HG02763 (cell line): Measurements from ENCODE around the gene LYRM9.
"Not testable (repeated sequence)": the region's sequence is repeated elsewhere in the genome, so short reads cannot be mapped to it uniquely, and the experiment has no call there.

Source experiments
- ATAC-seq: cut with Tn5 transposase; IDR thresholded peaks from one replicate; pipeline ENCODE4 v1.9.1; 2021; ENCODE audit warnings: mild to moderate bottlenecking, moderate library complexity; ENCODE audit not compliant: unreplicated experiment

LYRM9 gene

GRCh38 chr17:27906623-27907022 lies 13.5 kb upstream of the LYRM9 start:
- no peak for ATAC-seq

- no peak for ATAC-seq
Measured at GRCh38 chr17:27906226-27906580, 13.0 kb upstream of the LYRM9 start.

- ATAC-seq = no peak
Measured at GRCh38 chr17:27905447-27906225, 12.5 kb upstream of the LYRM9 start.

- ATAC-seq = no peak
Measured at GRCh38 chr17:27904534-27905446, 11.6 kb upstream of the LYRM9 start.

GRCh38 chr17:27904114-27904513 lies 10.9 kb upstream of the LYRM9 start:
- ATAC-seq = no peak

DNA sequence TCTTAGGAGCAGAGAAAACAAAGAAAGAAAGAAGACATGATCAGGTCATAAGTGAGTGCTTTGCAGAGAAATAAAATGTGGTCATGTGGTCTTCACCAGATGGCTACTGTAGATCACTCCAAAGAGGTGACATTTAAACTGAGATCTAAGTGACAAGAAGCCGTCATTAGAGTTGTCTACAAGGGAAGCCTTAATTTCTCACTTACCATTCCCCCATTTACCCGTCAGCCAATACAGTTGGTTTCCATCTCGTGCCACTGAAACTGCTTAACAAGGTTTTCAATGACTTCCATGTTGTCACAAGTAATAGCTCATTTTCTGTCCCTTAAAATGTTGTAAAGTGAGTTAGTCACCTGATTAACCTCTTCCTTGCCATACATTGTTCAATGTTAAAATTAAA lies 6.4 kb upstream of the LYRM9 start:
- no peak for ATAC-seq

GRCh38 chr17:27898096-27898495 lies 4.9 kb upstream of the LYRM9 start:
- ATAC-seq = no peak

DNA sequence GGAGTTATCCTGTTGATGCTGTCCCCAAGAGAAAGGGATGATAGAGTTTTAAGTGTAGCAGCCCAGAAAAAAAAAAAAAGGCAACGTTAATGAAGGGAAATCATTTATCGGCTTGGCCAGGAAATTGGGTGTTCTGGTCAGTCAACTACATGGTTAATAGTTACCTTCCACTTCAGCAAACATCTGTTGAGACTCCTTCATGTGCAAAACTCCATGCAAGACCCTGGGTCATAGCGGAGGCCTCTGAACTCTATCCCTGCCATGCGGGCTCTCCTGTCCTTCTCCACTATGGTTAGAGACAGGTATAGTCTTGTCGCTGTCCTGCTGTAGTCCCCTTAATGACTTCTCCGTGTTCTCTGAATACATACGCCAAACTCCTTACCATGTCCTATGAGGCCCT lies 3.5 kb upstream of the LYRM9 start:
- ATAC-seq = no peak

DNA sequence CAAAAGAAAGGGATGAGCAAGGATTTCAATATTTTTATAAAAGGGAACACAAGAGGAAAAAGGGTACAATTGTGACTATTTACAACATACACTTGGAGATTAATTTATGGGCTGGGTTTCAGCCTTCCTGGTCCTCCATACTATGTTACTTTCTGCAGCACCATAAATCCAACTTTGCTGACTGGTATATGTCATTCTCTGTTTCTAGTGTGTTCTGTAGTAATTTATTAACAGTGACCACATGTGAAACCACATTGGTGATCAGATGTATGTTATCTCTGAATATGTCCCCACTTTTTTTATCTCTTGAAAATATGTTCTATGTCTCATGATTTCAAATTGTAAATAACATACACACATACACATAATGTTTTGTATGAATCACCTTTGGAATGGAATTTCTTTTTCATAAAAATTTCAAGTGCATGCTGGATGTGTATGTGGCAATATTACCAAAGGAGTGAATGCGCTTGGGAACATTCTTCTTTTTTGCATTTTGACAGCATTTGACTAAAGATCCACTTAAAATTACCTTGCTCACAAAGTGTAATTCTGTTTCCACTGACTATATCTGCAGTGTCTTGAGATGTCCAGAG lies 2.9 kb upstream of the LYRM9 start:
- no peak for ATAC-seq

- no peak for ATAC-seq
Measured at GRCh38 chr17:27895123-27895895, 2.1 kb upstream of the LYRM9 start.

- no peak for ATAC-seq
Measured at GRCh38 chr17:27893841-27894503, 807 bp upstream of the LYRM9 start.

DNA sequence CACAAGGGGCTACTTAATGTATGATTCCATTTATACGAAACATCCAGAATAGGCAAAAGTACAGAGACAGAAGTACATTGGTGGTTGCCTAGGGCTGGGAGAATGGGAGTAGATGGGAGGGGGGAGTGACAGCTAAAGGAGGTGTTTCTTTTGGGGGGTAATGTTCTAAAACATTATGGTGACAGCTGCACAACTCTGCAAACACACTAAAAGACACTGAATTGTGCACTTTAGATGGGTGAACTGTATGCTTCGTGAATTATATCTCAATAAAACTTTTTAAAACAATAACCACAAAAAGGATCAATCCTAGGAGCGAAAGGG lies 661 bp downstream of the LYRM9 start:
- no peak for ATAC-seq

DNA sequence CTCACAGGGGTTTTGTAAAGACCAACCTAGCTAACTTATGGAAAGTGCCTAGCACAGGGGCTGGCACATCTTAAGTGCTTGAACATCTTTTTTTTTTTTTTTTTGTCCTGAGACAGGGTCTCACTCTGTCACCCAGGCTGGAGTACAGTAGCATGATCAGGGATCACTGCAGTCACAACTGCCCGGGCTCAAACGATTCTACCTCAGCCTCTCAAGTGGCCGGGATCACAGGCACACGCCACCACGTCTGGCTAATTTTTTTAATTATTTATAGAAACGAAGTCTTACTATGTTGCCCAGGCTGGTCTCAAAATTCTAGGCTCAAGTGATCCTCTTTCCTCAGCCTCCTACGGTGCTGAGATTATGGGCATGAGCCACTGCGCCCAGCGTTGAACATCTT lies 1.3 kb downstream of the LYRM9 start:
- ATAC-seq = no peak

DNA sequence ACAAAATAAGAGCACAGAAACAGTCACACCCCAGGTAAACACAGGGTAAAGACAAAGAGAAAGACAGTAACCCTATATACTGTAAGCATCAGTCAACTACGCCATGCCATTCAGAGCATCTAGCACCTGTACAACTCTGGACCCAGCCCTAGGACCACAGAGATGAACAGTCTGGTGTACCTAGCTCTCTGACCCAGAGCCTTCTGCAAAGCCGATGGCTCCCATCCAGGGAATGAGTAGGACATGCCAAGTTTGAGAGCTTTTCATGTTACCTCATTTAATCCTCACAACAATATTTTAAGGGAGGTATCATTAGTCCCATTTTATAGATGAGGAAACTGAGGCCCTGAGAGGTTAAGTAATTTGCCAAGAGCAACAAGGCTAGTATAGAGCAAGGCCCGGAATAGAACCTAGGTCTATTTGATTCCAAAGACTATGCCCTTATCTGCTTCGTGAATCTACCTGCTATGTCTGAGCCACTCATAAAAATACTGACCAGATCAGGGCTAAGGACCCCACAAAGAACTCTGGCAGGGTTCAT lies 3.4 kb downstream of the LYRM9 start:
- ATAC-seq = no peak

GRCh38 chr17:27888945-27889344 lies 4.2 kb downstream of the LYRM9 start:
- ATAC-seq = no peak

DNA sequence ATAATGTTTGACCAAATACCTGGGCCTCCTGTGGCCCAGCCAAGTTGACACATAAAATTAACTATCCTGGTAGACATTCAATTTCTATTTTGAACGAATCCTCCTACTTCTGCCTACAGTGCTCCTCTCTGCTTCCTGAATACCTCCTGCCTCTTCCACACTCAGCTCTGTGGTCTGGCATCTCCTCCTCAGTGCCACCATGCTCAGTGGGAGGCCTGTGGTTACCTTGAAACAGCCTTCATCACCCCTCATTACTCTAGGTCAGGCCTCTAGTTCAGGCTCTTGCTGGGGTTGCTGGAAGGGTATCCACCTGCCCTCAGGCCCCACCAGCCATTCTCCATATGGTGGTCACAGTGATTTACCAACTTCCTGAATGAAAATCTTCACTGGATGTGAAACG lies 5.1 kb downstream of the LYRM9 start:
- no peak for ATAC-seq

- ATAC-seq = not testable (repeated sequence)
Measured at GRCh38 chr17:27886348-27886906, 6.7 kb downstream of the LYRM9 start.

DNA sequence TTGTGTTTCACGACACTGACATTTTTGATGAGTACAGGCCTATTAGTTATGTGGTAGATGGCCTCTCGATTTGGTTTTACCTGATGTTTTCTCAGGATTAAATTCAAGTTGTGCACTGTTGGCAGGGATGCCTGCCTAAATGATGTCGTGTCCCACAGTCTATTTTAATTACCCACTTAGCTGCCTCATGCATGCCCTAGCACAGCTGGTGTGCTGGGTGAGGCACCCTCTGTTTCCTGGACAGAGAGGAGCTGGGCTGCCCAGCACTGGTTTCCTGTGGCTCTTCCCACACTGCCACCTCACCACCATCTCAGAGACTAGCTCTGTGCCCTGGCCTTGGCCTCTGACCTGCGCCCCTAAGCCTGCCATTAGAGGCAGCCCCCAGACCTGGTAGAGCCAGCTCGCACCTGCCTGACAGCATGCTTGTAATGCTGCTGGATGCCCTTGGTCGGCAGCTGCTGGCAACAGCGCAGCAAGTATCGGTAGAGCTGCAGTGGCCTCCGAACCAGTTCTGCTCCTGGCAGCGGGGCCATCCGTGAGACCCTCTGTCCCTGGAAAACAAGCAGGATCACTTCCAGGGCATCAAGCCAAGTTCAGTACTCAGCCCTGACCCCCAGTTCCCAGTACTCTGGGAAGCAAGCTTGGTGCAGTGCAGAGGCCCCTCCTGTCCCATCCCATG lies 10.9 kb downstream of the LYRM9 start:
- ATAC-seq = no peak

DNA sequence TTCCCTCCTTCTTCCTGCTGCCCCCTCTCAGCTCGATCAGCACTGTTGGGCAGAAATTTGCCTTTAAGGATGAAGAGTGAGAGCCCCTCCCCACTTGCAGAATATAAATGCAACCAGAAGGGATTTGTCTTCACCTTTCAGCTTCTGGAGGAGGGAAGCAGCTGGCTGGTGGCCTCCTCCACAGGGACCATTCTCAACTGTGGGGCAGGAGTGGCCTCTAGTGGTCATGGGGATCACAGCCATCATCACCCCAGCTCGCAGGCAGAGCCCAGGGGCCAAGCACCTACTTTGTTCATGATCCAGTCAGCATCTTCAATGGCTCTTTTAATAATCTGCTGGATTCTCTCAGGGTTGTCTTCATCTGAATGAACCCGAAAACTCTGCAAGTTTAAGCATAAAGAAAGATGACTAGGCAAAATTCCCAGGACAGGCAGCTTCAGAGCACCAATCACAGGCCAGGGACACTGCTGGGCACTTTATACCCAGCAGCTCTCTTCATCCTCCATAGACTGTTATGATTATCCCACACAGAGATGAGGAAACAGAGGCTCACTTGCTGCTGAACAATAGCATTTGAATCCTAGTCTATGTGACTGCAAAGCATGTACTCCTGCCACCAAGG lies 13.1 kb downstream of the LYRM9 start:
- no peak for ATAC-seq
